ENCODE measurements around the gene IRF2BP1. TPM values are rescaled to one million over a fixed set of nuclear protein-coding genes. Genes with fewer than 3 reads are reported as not detected.

Gene IRF2BP1
- total and polyA plus RNA-seq, 2 of the 13 experiments (the other 11 are each of a cell fraction or from before 2014, with no cell fraction given), result 4.3 to 14.3 TPM

GRCh38 chr19:45917421-45918091 is 31.6 kb upstream of the IRF2BP1 start:
- TF ChIP-seq SMAD3 (CRISPR knock-in tag; IDR thresholded peaks at IDR 0.05), result no peak
- ATAC-seq, result no peak

DNA sequence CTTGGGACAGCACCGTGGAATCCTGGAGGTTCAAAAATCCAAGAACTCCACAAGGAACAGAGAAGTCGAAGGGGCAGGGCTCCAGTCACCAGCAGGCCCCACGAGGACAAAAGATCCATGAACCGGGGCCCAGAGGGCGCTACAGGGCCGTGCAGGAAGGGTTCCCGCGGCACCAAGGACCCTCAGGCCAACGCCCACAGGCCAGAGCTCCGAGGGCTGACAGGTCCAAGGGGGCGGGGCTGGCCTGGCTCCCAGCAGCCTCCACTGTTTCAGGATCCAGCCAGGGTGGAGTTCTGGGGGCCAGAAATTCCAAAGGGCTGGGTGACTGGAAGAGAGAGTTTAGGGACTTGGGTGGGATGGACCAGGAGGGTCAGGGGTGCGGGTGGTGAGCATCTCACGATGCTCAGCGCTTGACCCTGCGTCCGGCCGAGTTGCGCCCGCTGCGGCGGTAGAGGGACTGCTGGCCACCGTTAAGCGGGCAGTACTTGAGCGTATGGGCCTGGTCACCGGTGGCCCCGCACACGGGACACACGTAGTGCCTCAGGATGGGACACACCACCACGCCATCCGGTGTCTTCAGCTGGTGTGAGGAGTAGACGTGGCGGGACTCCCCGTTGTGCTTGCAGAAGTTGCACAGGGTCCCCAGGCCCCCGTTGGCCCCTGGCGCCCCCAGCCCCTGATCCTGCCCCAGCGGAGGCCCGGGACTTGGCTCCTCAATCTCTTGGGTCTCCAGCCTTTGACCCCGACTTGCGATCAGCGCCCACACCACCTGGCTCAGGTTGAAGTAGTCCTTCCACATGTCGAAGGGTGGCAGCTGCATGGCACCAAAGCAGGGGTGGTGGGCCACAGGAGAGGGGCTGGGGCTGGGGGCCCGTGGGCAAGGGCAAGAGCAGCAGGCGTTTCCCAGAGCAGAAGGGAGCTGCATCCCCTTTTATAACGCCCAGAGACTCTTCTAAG is 28.2 kb upstream of the IRF2BP1 start, which contains the start of gene NANOS2:
NANOS2 (minus strand) TSS at position 905 of the 957 bp plus-strand sequence; CDS start at position 820, 85 bp downstream.
- DNase-seq (ENCODE audit: low spot score), result peak; percentile 50
- WGBS (ENCODE audit: low lambda C conversion rate), result 46% methylated on average over 15 of the region's 44 CpGs
- no peak for FAIRE-seq
- TF ChIP-seq RARG (CRISPR knock-in tag; IDR thresholded peaks at IDR 0.05; ENCODE audit: low read depth) (no peak), ZBTB42 (CRISPR knock-in tag; IDR thresholded peaks at IDR 0.05) (no peak), ONECUT2 (CRISPR knock-in tag; IDR thresholded peaks at IDR 0.05) (no peak), ZNF547 (CRISPR knock-in tag; IDR thresholded peaks at IDR 0.05) (no peak), BATF2 (CRISPR knock-in tag; IDR thresholded peaks at IDR 0.05) (no peak), SAP130 (CRISPR knock-in tag; IDR thresholded peaks at IDR 0.05; ENCODE audit: low read depth) (peak; percentile 23; the same call in 1 of the 2 replicates), ZNF687 (CRISPR knock-in tag; IDR thresholded peaks at IDR 0.05) (peak; percentile 46)

More at GRCh38 chr19:45917421-45918091, 31.6 kb upstream of the IRF2BP1 start:
- Histone ChIP-seq H2AFZ (ENCODE audit: low read length) (no peak overlapping the region), H3K4me1 (ENCODE audit: insufficient read depth, low read length) (peaks cover 28% of the 10 kb centered on the region), H3K4me2 (ENCODE audit: low read depth, low read length) (no peak overlapping the region), H3K4me3 (replicated peaks in 1 of 3; ENCODE audit: insufficient read depth in 1 of 3, low read depth in 2 of 3, low read length in 3 of 3) (no peak overlapping the region), H3K27ac (ENCODE audit: extremely low read length, insufficient read depth, low read length) (no peak overlapping the region), H3K79me2 (ENCODE audit: insufficient read depth, low read length) (no peaks in the 10 kb centered on the region), H3K27me3 (ENCODE audit: control insufficient read depth in 1 of 2, insufficient read depth in 2 of 2, low read length in 2 of 2) (peaks cover 0 to 11% of the 10 kb centered on the region in 2 experiments; a peak in 2 of 5 replicates), H3K9ac (ENCODE audit: insufficient read depth, low read depth, low read length) (no peak overlapping the region), H3K9me3 (ENCODE audit: low read length) (no peaks in the 10 kb centered on the region), H3K36me3 (replicated peaks in 1 of 2; ENCODE audit: control insufficient read depth in 1 of 2, insufficient read depth in 2 of 2, low read length in 2 of 2) (no peaks in the 10 kb centered on the region), H4K20me1 (ENCODE audit: insufficient read depth, low read length) (no peaks in the 10 kb centered on the region)
- no peak for FAIRE-seq
- WGBS (ENCODE audit: low lambda C conversion rate), result 0% methylated on average over 2 of the region's 4 CpGs
- ChIA-PET CTCF (ENCODE audit: low intra/inter-chr PET ratio, low total read pairs) (no interaction called here), POLR2A (interaction anchor here (2.4 kb wide), 1 partner anchor 54 kb away, joined by 5 read pairs; the partner anchor contains the start of genes FOXA3 and SYMPK)
- BruUV-seq (replicated peaks), result no TSS peak
- no peak for DNase-seq (ENCODE audit: low spot score)
- in situ Hi-C loops (cut with HindIII; ENCODE audit: extremely low pct_ligation_motif_present, low pct_unique_long_range_greater_than_20kb) (loop anchor here (10.0 kb wide), 1 partner anchor 87 kb away; no protein-coding TSS in a partner anchor), intact Hi-C loops (cut with micrococcal nuclease; ENCODE audit: unreplicated experiment) (no loop called here)

More for the DNA sequence above, 28.2 kb upstream of the IRF2BP1 start, which contains the start of gene NANOS2:
- H3K79me2 ChIP-seq (ENCODE audit: insufficient read depth, low read length), result no peaks in the 10 kb centered on the region
- H2AFZ ChIP-seq (ENCODE audit: low read length), result no peak within 1 kb of the TSS
- intact Hi-C loops (cut with micrococcal nuclease; ENCODE audit: unreplicated experiment), result no loop called here
- POLR2A ChIA-PET, result interaction anchor here (1.3 kb wide), 1 partner anchor 11 kb away, joined by 3 read pairs; the partner anchor contains the start of gene MYPOP
- no peak within 1 kb of the TSS for H3K4me2 ChIP-seq (ENCODE audit: low read depth, low read length)
- H4K20me1 ChIP-seq (ENCODE audit: insufficient read depth, low read length), result no peaks in the 10 kb centered on the region
- CTCF ChIA-PET (ENCODE audit: low intra/inter-chr PET ratio, low total read pairs), result interaction anchor here (1.0 kb wide), 1 partner anchor 103 kb away, joined by 3 read pairs; no protein-coding TSS in a partner anchor
- no peak within 1 kb of the TSS for H3K27ac ChIP-seq (ENCODE audit: extremely low read length, insufficient read depth, low read length)
- H3K27me3 ChIP-seq (ENCODE audit: control insufficient read depth in 1 of 2, insufficient read depth in 2 of 2, low read length in 2 of 2), result peaks cover 0 to 6% of the 10 kb centered on the region in 2 experiments; a peak in 2 of 5 replicates
- no peak within 1 kb of the TSS for H3K4me3 ChIP-seq (replicated peaks in 1 of 3; ENCODE audit: insufficient read depth in 1 of 3, low read depth in 2 of 3, low read length in 3 of 3)
- in situ Hi-C loops (cut with HindIII; ENCODE audit: extremely low pct_ligation_motif_present, low pct_unique_long_range_greater_than_20kb), result loop anchor here (10.0 kb wide), 1 partner anchor 91 kb away; no protein-coding TSS in a partner anchor
- peak; percentile 64 for ATAC-seq
- peaks cover 33% of the 10 kb centered on the region for H3K4me1 ChIP-seq (ENCODE audit: insufficient read depth, low read length)
- H3K9me3 ChIP-seq (ENCODE audit: low read length), result no peaks in the 10 kb centered on the region
- H3K36me3 ChIP-seq (replicated peaks in 1 of 2; ENCODE audit: control insufficient read depth in 1 of 2, insufficient read depth in 2 of 2, low read length in 2 of 2), result no peaks in the 10 kb centered on the region
- H3K9ac ChIP-seq (ENCODE audit: insufficient read depth, low read depth, low read length), result no peak within 1 kb of the TSS
- BruUV-seq (replicated peaks), result no TSS peak

Data from HepG2 (cell line).